ENCODE results near the gene FGL2.

The FGL2 gene

GRCh38 chr7:77244222-77244934 lies 44.8 kb upstream of the FGL2 start:
- peaks cover under 1 to 24% (median 3%) of the 10 kb centered on the region in 4 experiments for H3K4me1 ChIP-seq (ENCODE audit: control extremely low read depth in 1 of 4, control insufficient read depth in 4 of 4, insufficient read depth in 4 of 4, low read length in 3 of 4)
- POLR2A ChIA-PET, result no interaction called here
- WGBS (ENCODE audit: insufficient coverage), result 100% methylated on average over 2 of the region's 6 CpGs
- peaks cover 0 to 6% (median 0%) of the 10 kb centered on the region in 4 experiments for H3K36me3 ChIP-seq (ENCODE audit: control insufficient read depth in 4 of 4, insufficient read depth in 4 of 4, low read length in 3 of 4)
- no peaks in the 10 kb centered on the region for H3K9me3 ChIP-seq (ENCODE audit: control extremely low read depth in 1 of 5, control insufficient read depth in 4 of 5, insufficient read depth in 2 of 5, low read depth in 1 of 5, low read length in 4 of 5)
- H3K27me3 ChIP-seq (replicated peaks in 2 of 5; ENCODE audit: control insufficient read depth in 4 of 5, insufficient read depth in 5 of 5, low read length in 4 of 5), result no peaks in the 10 kb centered on the region
- CTCF ChIA-PET, result interaction anchor here (1.1 to 1.7 kb wide), 4 partner anchors 10 to 120 kb away, joined by 3 to 5 read pairs (median 3); no protein-coding TSS in a partner anchor
- no peak for DNase-seq
- H3K4me3 ChIP-seq (ENCODE audit: control insufficient read depth in 1 of 7, extremely low read depth in 1 of 7, insufficient read depth in 4 of 7, low read depth in 2 of 7, low read length in 6 of 7), result no peak overlapping the region
- H3K27ac ChIP-seq (ENCODE audit: insufficient read depth in 1 of 2, low read depth in 1 of 2, low read length in 2 of 2, poor library complexity in 1 of 2, severe bottlenecking in 2 of 2), result no peak overlapping the region

DNA sequence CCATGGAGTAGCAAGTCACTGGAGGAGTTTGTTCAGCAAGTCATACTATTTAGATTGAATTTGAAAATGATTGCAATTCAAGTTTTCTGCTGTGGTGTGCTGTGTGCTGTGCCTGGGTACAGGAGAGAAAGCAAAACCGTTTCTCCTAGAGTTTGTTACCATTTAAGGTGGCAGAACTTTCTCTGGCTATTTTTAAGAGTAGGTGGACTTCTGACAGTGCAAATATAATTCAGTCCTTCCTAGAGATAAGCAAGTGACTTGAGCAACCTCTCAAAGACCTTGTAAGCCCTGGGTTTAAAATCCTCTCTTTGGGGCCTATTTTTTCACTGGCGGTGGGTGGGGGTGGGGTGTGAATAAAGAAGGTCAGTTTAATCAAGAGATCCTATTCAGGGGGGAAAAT lies 42.9 kb upstream of the FGL2 start:
- peaks cover 0 to 6% (median under 1%) of the 10 kb centered on the region in 4 experiments for H3K36me3 ChIP-seq (ENCODE audit: control insufficient read depth in 4 of 4, insufficient read depth in 4 of 4, low read length in 3 of 4)
- 100% methylated on average over 2 of the region's 2 CpGs for WGBS (ENCODE audit: insufficient coverage)
- H3K27ac ChIP-seq (ENCODE audit: insufficient read depth in 1 of 2, low read depth in 1 of 2, low read length in 2 of 2, poor library complexity in 1 of 2, severe bottlenecking in 2 of 2), result no peak overlapping the region
- POLR2A ChIA-PET, result no interaction called here
- CTCF ChIA-PET, result interaction anchor here (0.9 to 1.7 kb wide), 3 partner anchors 8 to 120 kb away, joined by 3 to 5 read pairs (median 3); partner anchors contain the start of gene CCDC146
- H3K4me1 ChIP-seq (ENCODE audit: control extremely low read depth in 1 of 4, control insufficient read depth in 4 of 4, insufficient read depth in 4 of 4, low read length in 3 of 4), result peaks cover 2 to 41% (median 6%) of the 10 kb centered on the region in 4 experiments
- no peak overlapping the region for H3K4me3 ChIP-seq (ENCODE audit: control insufficient read depth in 1 of 7, extremely low read depth in 1 of 7, insufficient read depth in 4 of 7, low read depth in 2 of 7, low read length in 6 of 7)
- H3K9me3 ChIP-seq (ENCODE audit: control extremely low read depth in 1 of 5, control insufficient read depth in 4 of 5, insufficient read depth in 2 of 5, low read depth in 1 of 5, low read length in 4 of 5), result no peaks in the 10 kb centered on the region
- DNase-seq, result no peak
- no peaks in the 10 kb centered on the region for H3K27me3 ChIP-seq (replicated peaks in 2 of 5; ENCODE audit: control insufficient read depth in 4 of 5, insufficient read depth in 5 of 5, low read length in 4 of 5)

DNA sequence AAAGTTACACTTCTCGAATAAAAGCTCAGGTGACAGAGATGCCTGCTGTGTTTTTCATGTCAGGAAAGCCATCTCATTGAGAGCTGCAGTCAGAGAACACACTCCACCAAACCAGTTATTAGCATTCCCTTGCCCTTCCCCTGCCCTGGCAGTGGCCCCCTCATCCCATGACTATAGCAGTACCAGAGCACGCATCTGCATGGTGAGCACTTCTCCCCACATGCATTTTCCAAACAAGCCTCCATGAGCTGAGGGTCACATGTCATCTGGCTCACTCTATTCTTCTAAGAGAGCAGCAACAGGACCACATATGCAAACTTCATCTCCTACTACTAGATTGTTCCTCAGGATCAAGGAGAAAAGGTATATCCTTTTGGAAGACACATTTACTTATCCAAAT lies 42.4 kb upstream of the FGL2 start:
- ChIA-PET CTCF (interaction anchor here (1.5 kb wide), 1 partner anchor 8 kb away, joined by 3 read pairs; no protein-coding TSS in a partner anchor), POLR2A (no interaction called here)
- no peaks in the 10 kb centered on the region for H3K9me3 ChIP-seq (ENCODE audit: control extremely low read depth in 1 of 5, control insufficient read depth in 4 of 5, insufficient read depth in 2 of 5, low read depth in 1 of 5, low read length in 4 of 5)
- no peaks in the 10 kb centered on the region for H3K27me3 ChIP-seq (replicated peaks in 2 of 5; ENCODE audit: control insufficient read depth in 4 of 5, insufficient read depth in 5 of 5, low read length in 4 of 5)
- 100% methylated on average over 2 of the region's 2 CpGs for WGBS (ENCODE audit: insufficient coverage)
- H3K36me3 ChIP-seq (ENCODE audit: control insufficient read depth in 4 of 4, insufficient read depth in 4 of 4, low read length in 3 of 4), result peaks cover 0 to 7% (median 3%) of the 10 kb centered on the region in 4 experiments
- DNase-seq, result no peak
- no peak overlapping the region for H3K27ac ChIP-seq (ENCODE audit: insufficient read depth in 1 of 2, low read depth in 1 of 2, low read length in 2 of 2, poor library complexity in 1 of 2, severe bottlenecking in 2 of 2)
- H3K4me1 ChIP-seq (ENCODE audit: control extremely low read depth in 1 of 4, control insufficient read depth in 4 of 4, insufficient read depth in 4 of 4, low read length in 3 of 4), result peaks cover 2 to 44% (median 6%) of the 10 kb centered on the region in 4 experiments
- no peak overlapping the region for H3K4me3 ChIP-seq (ENCODE audit: control insufficient read depth in 1 of 7, extremely low read depth in 1 of 7, insufficient read depth in 4 of 7, low read depth in 2 of 7, low read length in 6 of 7)

GRCh38 chr7:77239471-77239870 lies 39.9 kb upstream of the FGL2 start:
- DNase-seq, result peak in 2 of 3 donors; percentile 23 to 39
- Histone ChIP-seq H3K36me3 (ENCODE audit: control insufficient read depth in 4 of 4, insufficient read depth in 4 of 4, low read length in 3 of 4) (peaks cover 0 to 7% (median 4%) of the 10 kb centered on the region in 4 experiments), H3K4me3 (ENCODE audit: control insufficient read depth in 1 of 7, extremely low read depth in 1 of 7, insufficient read depth in 4 of 7, low read depth in 2 of 7, low read length in 6 of 7) (no peak overlapping the region), H3K27ac (ENCODE audit: insufficient read depth in 1 of 2, low read depth in 1 of 2, low read length in 2 of 2, poor library complexity in 1 of 2, severe bottlenecking in 2 of 2) (no peak overlapping the region), H3K4me1 (ENCODE audit: control extremely low read depth in 1 of 4, control insufficient read depth in 4 of 4, insufficient read depth in 4 of 4, low read length in 3 of 4) (peaks cover 2 to 43% (median 6%) of the 10 kb centered on the region in 4 experiments), H3K27me3 (replicated peaks in 2 of 5; ENCODE audit: control insufficient read depth in 4 of 5, insufficient read depth in 5 of 5, low read length in 4 of 5) (no peaks in the 10 kb centered on the region), H3K9me3 (ENCODE audit: control extremely low read depth in 1 of 5, control insufficient read depth in 4 of 5, insufficient read depth in 2 of 5, low read depth in 1 of 5, low read length in 4 of 5) (no peaks in the 10 kb centered on the region)
- ChIA-PET CTCF (interaction anchor here (0.9 to 3.2 kb wide), 4 partner anchors 8 to 30 kb away, joined by 3 to 19 read pairs (median 4); no protein-coding TSS in a partner anchor), POLR2A (no interaction called here)
- 71% methylated on average over 1 of the region's 3 CpGs for WGBS (ENCODE audit: insufficient coverage)

DNA sequence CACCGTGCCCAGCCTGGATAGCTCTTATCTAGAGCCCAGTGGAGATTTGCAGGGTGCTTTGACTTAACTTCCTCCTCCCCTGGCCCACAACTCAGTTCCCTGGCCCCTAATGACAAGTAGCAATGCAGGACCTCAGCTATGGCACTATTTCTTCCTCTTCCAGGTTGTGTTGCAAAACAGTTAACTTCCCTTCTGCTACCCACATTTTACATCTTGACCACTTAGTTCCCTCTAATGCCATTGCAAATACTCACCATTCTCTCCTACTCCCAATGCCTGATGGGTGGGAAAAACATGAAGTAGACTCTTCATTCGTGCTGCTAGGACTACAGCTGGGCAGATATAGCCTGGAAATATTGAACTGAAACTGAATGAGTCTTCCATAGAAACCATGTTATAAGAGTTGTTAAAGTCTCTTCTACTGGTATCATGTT lies 39.1 kb upstream of the FGL2 start:
- Histone ChIP-seq H3K4me3 (ENCODE audit: control insufficient read depth in 1 of 7, extremely low read depth in 1 of 7, insufficient read depth in 4 of 7, low read depth in 2 of 7, low read length in 6 of 7) (no peak overlapping the region), H3K27me3 (replicated peaks in 2 of 5; ENCODE audit: control insufficient read depth in 4 of 5, insufficient read depth in 5 of 5, low read length in 4 of 5) (no peaks in the 10 kb centered on the region), H3K27ac (ENCODE audit: insufficient read depth in 1 of 2, low read depth in 1 of 2, low read length in 2 of 2, poor library complexity in 1 of 2, severe bottlenecking in 2 of 2) (no peak overlapping the region), H3K4me1 (ENCODE audit: control extremely low read depth in 1 of 4, control insufficient read depth in 4 of 4, insufficient read depth in 4 of 4, low read length in 3 of 4) (peaks cover 2 to 43% (median 6%) of the 10 kb centered on the region in 4 experiments), H3K9me3 (ENCODE audit: control extremely low read depth in 1 of 5, control insufficient read depth in 4 of 5, insufficient read depth in 2 of 5, low read depth in 1 of 5, low read length in 4 of 5) (no peaks in the 10 kb centered on the region), H3K36me3 (ENCODE audit: control insufficient read depth in 4 of 4, insufficient read depth in 4 of 4, low read length in 3 of 4) (peaks cover 0 to 7% (median 4%) of the 10 kb centered on the region in 4 experiments)
- peak in 2 of 3 donors; percentile 33 to 34 for DNase-seq
- ChIA-PET POLR2A (no interaction called here), CTCF (interaction anchor here (0.9 to 3.2 kb wide), 2 partner anchors 8 to 13 kb away, joined by 4 to 19 read pairs; no protein-coding TSS in a partner anchor)
- 89% methylated on average over 1 of the region's 2 CpGs for WGBS (ENCODE audit: insufficient coverage)

GRCh38 chr7:77235276-77235675 lies 35.7 kb upstream of the FGL2 start:
- ChIA-PET CTCF (interaction anchor here (1.0 kb wide), 1 partner anchor 8 kb away, joined by 3 read pairs; no protein-coding TSS in a partner anchor), POLR2A (no interaction called here)
- DNase-seq, result no peak
- peaks cover 0 to 10% (median 0%) of the 10 kb centered on the region in 5 experiments for H3K9me3 ChIP-seq (ENCODE audit: control extremely low read depth in 1 of 5, control insufficient read depth in 4 of 5, insufficient read depth in 2 of 5, low read depth in 1 of 5, low read length in 4 of 5)
- no peak overlapping the region for H3K27ac ChIP-seq (ENCODE audit: insufficient read depth in 1 of 2, low read depth in 1 of 2, low read length in 2 of 2, poor library complexity in 1 of 2, severe bottlenecking in 2 of 2)
- no peaks in the 10 kb centered on the region for H3K27me3 ChIP-seq (replicated peaks in 2 of 5; ENCODE audit: control insufficient read depth in 4 of 5, insufficient read depth in 5 of 5, low read length in 4 of 5)
- H3K36me3 ChIP-seq (ENCODE audit: control insufficient read depth in 4 of 4, insufficient read depth in 4 of 4, low read length in 3 of 4), result peaks cover 0 to 7% (median 1%) of the 10 kb centered on the region in 4 experiments
- H3K4me3 ChIP-seq (ENCODE audit: control insufficient read depth in 1 of 7, extremely low read depth in 1 of 7, insufficient read depth in 4 of 7, low read depth in 2 of 7, low read length in 6 of 7), result no peak overlapping the region
- H3K4me1 ChIP-seq (ENCODE audit: control extremely low read depth in 1 of 4, control insufficient read depth in 4 of 4, insufficient read depth in 4 of 4, low read length in 3 of 4), result peaks cover 2 to 31% (median 6%) of the 10 kb centered on the region in 4 experiments
- WGBS (ENCODE audit: insufficient coverage), result 96% methylated on average over 2 of the region's 2 CpGs

DNA sequence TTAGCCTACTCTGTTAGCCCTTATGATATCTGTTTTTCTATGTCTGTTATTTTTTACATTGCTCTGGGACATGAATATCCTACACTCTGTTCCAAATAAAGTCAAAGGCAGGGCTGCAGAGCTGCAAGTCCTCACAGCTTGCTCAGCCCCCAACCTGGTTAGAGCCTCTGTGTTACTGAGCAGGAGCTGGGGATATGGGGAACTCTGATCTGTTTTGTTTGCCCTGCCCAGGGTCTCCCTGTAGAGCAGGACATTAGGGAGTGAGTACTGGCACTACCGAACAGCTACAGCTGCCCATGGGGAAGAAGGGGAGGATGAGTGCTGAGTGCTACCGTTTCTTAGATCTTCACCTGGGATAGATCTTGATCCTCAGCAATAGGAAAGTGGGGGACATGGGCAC lies 32.8 kb upstream of the FGL2 start:
- no peak for DNase-seq
- H3K9me3 ChIP-seq (ENCODE audit: control extremely low read depth in 1 of 5, control insufficient read depth in 4 of 5, insufficient read depth in 2 of 5, low read depth in 1 of 5, low read length in 4 of 5), result peaks cover 0 to 16% (median 0%) of the 10 kb centered on the region in 5 experiments
- no peaks in the 10 kb centered on the region for H3K27me3 ChIP-seq (replicated peaks in 2 of 5; ENCODE audit: control insufficient read depth in 4 of 5, insufficient read depth in 5 of 5, low read length in 4 of 5)
- ChIA-PET POLR2A (no interaction called here), CTCF (no interaction called here)
- H3K27ac ChIP-seq (ENCODE audit: insufficient read depth in 1 of 2, low read depth in 1 of 2, low read length in 2 of 2, poor library complexity in 1 of 2, severe bottlenecking in 2 of 2), result no peak overlapping the region
- peaks cover 0 to 5% (median 1%) of the 10 kb centered on the region in 4 experiments for H3K36me3 ChIP-seq (ENCODE audit: control insufficient read depth in 4 of 4, insufficient read depth in 4 of 4, low read length in 3 of 4)
- peaks cover 0 to 3% (median 0%) of the 10 kb centered on the region in 4 experiments for H3K4me1 ChIP-seq (ENCODE audit: control extremely low read depth in 1 of 4, control insufficient read depth in 4 of 4, insufficient read depth in 4 of 4, low read length in 3 of 4)
- no peak overlapping the region for H3K4me3 ChIP-seq (ENCODE audit: control insufficient read depth in 1 of 7, extremely low read depth in 1 of 7, insufficient read depth in 4 of 7, low read depth in 2 of 7, low read length in 6 of 7)
- 100% methylated on average over 2 of the region's 2 CpGs for WGBS (ENCODE audit: insufficient coverage)

All from common myeloid progenitor, CD34-positive (primary cell).